ENCODE measurements around the gene DHX58. TPM values are rescaled to one million over a fixed set of nuclear protein-coding genes. Genes with fewer than 3 reads are reported as not detected.

Gene DHX58
- total RNA-seq, 1 donor from 2014 or later = 2.3 TPM

DNA sequence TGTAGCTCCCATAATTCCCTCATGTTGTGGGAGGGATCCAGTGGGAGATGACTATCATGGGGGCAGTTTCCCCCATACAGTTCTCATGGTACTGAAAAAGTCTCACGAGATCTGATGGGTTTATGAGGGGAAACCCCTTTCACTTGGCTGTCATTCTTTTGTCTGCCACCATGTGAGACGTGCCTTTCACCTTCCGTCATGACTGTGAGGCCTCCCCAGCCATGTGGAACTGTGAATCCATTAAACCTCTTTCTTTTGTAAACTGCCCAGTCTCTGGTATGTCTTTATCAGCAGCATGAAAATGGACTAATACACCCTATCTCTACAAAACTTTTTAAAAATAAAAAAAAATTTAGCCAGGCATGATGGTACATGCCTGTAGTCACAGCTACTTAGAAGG, 55.9 kb downstream of the DHX58 start:
- Mint-ChIP-seq H3K27ac (ENCODE audit: unreplicated experiment) (no peak overlapping the region), H3K4me3 (ENCODE audit: unreplicated experiment) (no peak overlapping the region), H3K9me3 (ENCODE audit: unreplicated experiment) (no peaks in the 10 kb centered on the region), H3K27me3 (ENCODE audit: unreplicated experiment) (peaks cover 38% of the 10 kb centered on the region), H3K36me3 (ENCODE audit: unreplicated experiment) (no peaks in the 10 kb centered on the region), H3K4me1 (ENCODE audit: unreplicated experiment) (no peaks in the 10 kb centered on the region)
- TF ChIP-seq, protein P1, sequence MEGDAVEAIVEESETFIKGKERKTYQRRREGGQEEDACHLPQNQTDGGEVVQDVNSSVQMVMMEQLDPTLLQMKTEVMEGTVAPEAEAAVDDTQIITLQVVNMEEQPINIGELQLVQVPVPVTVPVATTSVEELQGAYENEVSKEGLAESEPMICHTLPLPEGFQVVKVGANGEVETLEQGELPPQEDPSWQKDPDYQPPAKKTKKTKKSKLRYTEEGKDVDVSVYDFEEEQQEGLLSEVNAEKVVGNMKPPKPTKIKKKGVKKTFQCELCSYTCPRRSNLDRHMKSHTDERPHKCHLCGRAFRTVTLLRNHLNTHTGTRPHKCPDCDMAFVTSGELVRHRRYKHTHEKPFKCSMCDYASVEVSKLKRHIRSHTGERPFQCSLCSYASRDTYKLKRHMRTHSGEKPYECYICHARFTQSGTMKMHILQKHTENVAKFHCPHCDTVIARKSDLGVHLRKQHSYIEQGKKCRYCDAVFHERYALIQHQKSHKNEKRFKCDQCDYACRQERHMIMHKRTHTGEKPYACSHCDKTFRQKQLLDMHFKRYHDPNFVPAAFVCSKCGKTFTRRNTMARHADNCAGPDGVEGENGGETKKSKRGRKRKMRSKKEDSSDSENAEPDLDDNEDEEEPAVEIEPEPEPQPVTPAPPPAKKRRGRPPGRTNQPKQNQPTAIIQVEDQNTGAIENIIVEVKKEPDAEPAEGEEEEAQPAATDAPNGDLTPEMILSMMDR (IDR thresholded peaks at IDR 0.05) = no peak
- DNase-seq (ENCODE audit: extremely low spot score, unreplicated experiment) = no peak

GRCh38 chr17:42055496-42055895, 57.0 kb downstream of the DHX58 start:
- TF ChIP-seq, protein P1 (IDR thresholded peaks at IDR 0.05) = no peak
- peaks cover 40% of the 10 kb centered on the region for H3K27me3 Mint-ChIP-seq (ENCODE audit: unreplicated experiment)
- no peak overlapping the region for H3K27ac Mint-ChIP-seq (ENCODE audit: unreplicated experiment)
- no peaks in the 10 kb centered on the region for H3K4me1 Mint-ChIP-seq (ENCODE audit: unreplicated experiment)
- no peaks in the 10 kb centered on the region for H3K9me3 Mint-ChIP-seq (ENCODE audit: unreplicated experiment)
- H3K4me3 Mint-ChIP-seq (ENCODE audit: unreplicated experiment) = no peak overlapping the region
- H3K36me3 Mint-ChIP-seq (ENCODE audit: unreplicated experiment) = no peaks in the 10 kb centered on the region
- DNase-seq (ENCODE audit: extremely low spot score, unreplicated experiment) = no peak

GRCh38 chr17:42055027-42055426, 57.5 kb downstream of the DHX58 start:
- Mint-ChIP-seq H3K27me3 (ENCODE audit: unreplicated experiment) (peaks cover 40% of the 10 kb centered on the region), H3K9me3 (ENCODE audit: unreplicated experiment) (no peaks in the 10 kb centered on the region), H3K4me1 (ENCODE audit: unreplicated experiment) (peaks cover under 1% of the 10 kb centered on the region), H3K36me3 (ENCODE audit: unreplicated experiment) (no peaks in the 10 kb centered on the region), H3K4me3 (ENCODE audit: unreplicated experiment) (no peak overlapping the region), H3K27ac (ENCODE audit: unreplicated experiment) (no peak overlapping the region)
- DNase-seq (ENCODE audit: extremely low spot score, unreplicated experiment) = no peak
- TF ChIP-seq, protein P1 (IDR thresholded peaks at IDR 0.05) = no peak

GRCh38 chr17:42053731-42054500, 58.6 kb downstream of the DHX58 start:
- H3K27ac Mint-ChIP-seq (ENCODE audit: unreplicated experiment) = no peak overlapping the region
- no peaks in the 10 kb centered on the region for H3K36me3 Mint-ChIP-seq (ENCODE audit: unreplicated experiment)
- H3K4me1 Mint-ChIP-seq (ENCODE audit: unreplicated experiment) = peaks cover 2% of the 10 kb centered on the region
- no peak for DNase-seq (ENCODE audit: extremely low spot score, unreplicated experiment)
- no peaks in the 10 kb centered on the region for H3K9me3 Mint-ChIP-seq (ENCODE audit: unreplicated experiment)
- H3K4me3 Mint-ChIP-seq (ENCODE audit: unreplicated experiment) = no peak overlapping the region
- TF ChIP-seq, protein P1 (IDR thresholded peaks at IDR 0.05) = no peak
- H3K27me3 Mint-ChIP-seq (ENCODE audit: unreplicated experiment) = peaks cover 40% of the 10 kb centered on the region

GRCh38 chr17:42052346-42052877, 60.1 kb downstream of the DHX58 start:
- peaks cover 40% of the 10 kb centered on the region for H3K27me3 Mint-ChIP-seq (ENCODE audit: unreplicated experiment)
- TF ChIP-seq, protein P1 (IDR thresholded peaks at IDR 0.05) = no peak
- no peak overlapping the region for H3K4me3 Mint-ChIP-seq (ENCODE audit: unreplicated experiment)
- H3K36me3 Mint-ChIP-seq (ENCODE audit: unreplicated experiment) = no peaks in the 10 kb centered on the region
- H3K9me3 Mint-ChIP-seq (ENCODE audit: unreplicated experiment) = no peaks in the 10 kb centered on the region
- DNase-seq (ENCODE audit: extremely low spot score, unreplicated experiment) = no peak
- H3K4me1 Mint-ChIP-seq (ENCODE audit: unreplicated experiment) = peaks cover 2% of the 10 kb centered on the region
- H3K27ac Mint-ChIP-seq (ENCODE audit: unreplicated experiment) = no peak overlapping the region

Data from osteocyte (in vitro differentiated cells).